ENCODE data around the gene WWOX.

DNA sequence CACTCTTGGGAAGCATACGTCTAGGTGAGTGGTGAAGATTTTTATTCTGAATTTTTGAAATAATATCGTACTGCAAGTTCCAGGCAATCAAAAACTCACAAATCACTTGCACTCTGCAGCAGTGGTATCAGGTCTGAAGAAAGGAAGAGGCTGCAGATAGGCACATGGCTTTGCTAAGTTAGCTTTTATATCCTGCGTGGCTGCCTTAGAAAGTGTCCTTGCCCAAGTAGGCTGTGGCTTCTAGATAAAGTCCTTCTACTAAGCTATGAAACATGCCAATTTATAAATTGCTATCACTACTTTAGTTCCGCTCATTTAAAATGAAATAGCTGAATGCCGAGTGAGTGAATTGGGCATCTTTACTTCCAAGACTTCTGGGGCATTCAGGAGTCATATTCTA lies 17.9 kb downstream of the WWOX start:
- TF ChIP-seq, protein P1, sequence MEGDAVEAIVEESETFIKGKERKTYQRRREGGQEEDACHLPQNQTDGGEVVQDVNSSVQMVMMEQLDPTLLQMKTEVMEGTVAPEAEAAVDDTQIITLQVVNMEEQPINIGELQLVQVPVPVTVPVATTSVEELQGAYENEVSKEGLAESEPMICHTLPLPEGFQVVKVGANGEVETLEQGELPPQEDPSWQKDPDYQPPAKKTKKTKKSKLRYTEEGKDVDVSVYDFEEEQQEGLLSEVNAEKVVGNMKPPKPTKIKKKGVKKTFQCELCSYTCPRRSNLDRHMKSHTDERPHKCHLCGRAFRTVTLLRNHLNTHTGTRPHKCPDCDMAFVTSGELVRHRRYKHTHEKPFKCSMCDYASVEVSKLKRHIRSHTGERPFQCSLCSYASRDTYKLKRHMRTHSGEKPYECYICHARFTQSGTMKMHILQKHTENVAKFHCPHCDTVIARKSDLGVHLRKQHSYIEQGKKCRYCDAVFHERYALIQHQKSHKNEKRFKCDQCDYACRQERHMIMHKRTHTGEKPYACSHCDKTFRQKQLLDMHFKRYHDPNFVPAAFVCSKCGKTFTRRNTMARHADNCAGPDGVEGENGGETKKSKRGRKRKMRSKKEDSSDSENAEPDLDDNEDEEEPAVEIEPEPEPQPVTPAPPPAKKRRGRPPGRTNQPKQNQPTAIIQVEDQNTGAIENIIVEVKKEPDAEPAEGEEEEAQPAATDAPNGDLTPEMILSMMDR (conservative IDR thresholded peaks at IDR 0.05) = no peak
- TF ChIP-seq EZH2 (IDR thresholded peaks at IDR 0.05; ENCODE audit: low read depth) = no peak

Data from PC-9 (cell line).